Thyroid gland (tissue), 4 donors: ENCODE data around the gene VPS18.

Source experiments
- CTCF ChIP-seq, 6 experiments: fragments of 200-600 bp in 3 of 6; fragments of 450-650 bp in 3 of 6; sonication (generic) in 3 of 6; IDR thresholded peaks; one replicate each; pipeline ENCODE4 v1.5.1; 2016 to 2019; ENCODE audit warnings: antibody characterized with exemption in 6 of 6, mild to moderate bottlenecking in 2 of 6, inconsistent platforms in 1 of 6, moderate library complexity in 1 of 6
- POLR2A ChIP-seq, 2 donors: fragments of 450-650 bp; IDR thresholded peaks; one replicate each; pipeline ENCODE4 v1.6.1; 2017; ENCODE audit warnings: antibody characterized with exemption in 2 of 2, mild to moderate bottlenecking in 2 of 2, moderate library complexity in 1 of 2

- TF ChIP-seq CTCF (IDR thresholded peaks at IDR 0.05) (no peak), POLR2A (IDR thresholded peaks at IDR 0.05) (no peak)
These were observed 21.2 kb upstream of the VPS18 start for GRCh38 chr15:40872791-40873693.
